HCT116 (cell line): ENCODE results near the gene BACH1. TPM values are rescaled to one million over a fixed set of nuclear protein-coding genes. Genes with fewer than 3 reads are reported as not detected.
A peak's percentile ranks its signal among the peaks of the same experiment; 100 is the strongest.

ENCODE experiments used
- ATAC-seq: fragments of 200-7000 bp; cut with Tn5 transposase; 2 replicates; pipeline ENCODE4 v1.9.1; 2020; ENCODE audit warnings: mild to moderate bottlenecking, moderate library complexity
- BruUV-seq: library from RNA; stranded (reverse); fragments of 400-500 nt; replicated peaks from 2 replicates; lab custom pipeline; 2021; lab: Mats Ljungman, UMichigan
- CTCF ChIA-PET: fragments of 300-600 bp; sonication (Branson Sonifier 250); formaldehyde crosslinking; loops from one replicate; lab custom pipeline; 2021; ENCODE audit warnings: antibody characterized with exemption; lab: Charles Lee
- POLR2A ChIA-PET: fragments of 300-600, 350-600 bp; sonication (Branson Sonifier 250); formaldehyde crosslinking; loops from one replicate; lab custom pipeline; 2021; ENCODE audit warnings: antibody characterized with exemption; lab: Charles Lee
- RAD21 ChIA-PET, 2 experiments: fragments of 300-600 bp; sonication (Branson Sonifier 250); formaldehyde crosslinking; loops; one replicate each; lab custom pipeline; 2023; ENCODE audit warnings: low total read pairs in 2 of 2; ENCODE audit not compliant: uncharacterized antibody in 2 of 2, unreplicated experiment in 2 of 2, low non-redundant PET in 1 of 2; lab: Charles Lee
- DNase-seq: peaks from one replicate; pipeline ENCODE4 v3.0.0-alpha.2; 2010; ENCODE audit warnings: low read depth, low spot score
- H2AFZ ChIP-seq: fragments of 200-600 bp; shearing (Covaris generic), sonication (generic); 2 replicates; pipeline ENCODE4 v1.6.1; 2017; ENCODE audit warnings: low read depth, mixed run types, mixed read lengths, antibody characterized with exemption, low read length; ENCODE audit not compliant: poor library complexity, severe bottlenecking
- H3K27ac ChIP-seq: 2 replicates; pipeline ENCODE4 v1.5.1; 2012; ENCODE audit warnings: low read depth, low read length
- H3K27me3 ChIP-seq: fragments of 200-600 bp; sonication (generic); 2 replicates; pipeline ENCODE4 v1.6.1; 2016; ENCODE audit warnings: mixed run types, low read length, mixed read lengths; ENCODE audit not compliant: insufficient read depth
- H3K36me3 ChIP-seq, 2 experiments: fragments of 200-500 bp in 1 of 2; fragments of 200-600 bp in 1 of 2; sonication (Bioruptor generic) in 1 of 2; sonication (generic) in 1 of 2; 2 replicates each; pipeline versions ENCODE4 v1.5.1 to v1.6.1; 2014 to 2016; ENCODE audit warnings: low read length in 2 of 2, inconsistent platforms in 1 of 2, mixed read lengths in 1 of 2, mixed run types in 1 of 2; ENCODE audit not compliant: insufficient read depth in 2 of 2, control insufficient read depth in 1 of 2
- H3K4me1 ChIP-seq, 2 experiments: fragments of 200-600 bp in 1 of 2; sonication (generic) in 1 of 2; 2 replicates each; pipeline versions ENCODE4 v1.5.1 to v1.6.1; 2012 to 2017; ENCODE audit warnings: low read length in 2 of 2, inconsistent platforms in 1 of 2, mild to moderate bottlenecking in 1 of 2, mixed read lengths in 1 of 2, mixed run types in 1 of 2, moderate library complexity in 1 of 2; ENCODE audit not compliant: insufficient read depth in 2 of 2, control insufficient read depth in 1 of 2
- H3K4me2 ChIP-seq: fragments of 200-600 bp; sonication (generic); 2 replicates; pipeline ENCODE4 v1.6.1; 2017; ENCODE audit warnings: mixed run types, low read length, mixed read lengths
- H3K4me3 ChIP-seq, 2 experiments: fragments of 200-600 bp in 1 of 2; sonication (generic) in 1 of 2; replicated peaks in 1 of 2; 2 replicates each; pipeline ENCODE4 v1.5.1; 2011 to 2016; ENCODE audit warnings: low read length in 2 of 2, control low read depth in 1 of 2, low read depth in 1 of 2, mild to moderate bottlenecking in 1 of 2, mixed read lengths in 1 of 2, mixed run types in 1 of 2
- H3K79me2 ChIP-seq: fragments of 200-600 bp; sonication (generic); 2 replicates; pipeline ENCODE4 v1.6.1; 2017; ENCODE audit warnings: mild to moderate bottlenecking, mixed run types, low read length, moderate library complexity, mixed read lengths; ENCODE audit not compliant: insufficient read depth
- H3K9ac ChIP-seq: fragments of 200-600 bp; sonication (generic); 2 replicates; pipeline ENCODE4 v1.6.1; 2016; ENCODE audit warnings: low read length, mixed read lengths
- H3K9me2 ChIP-seq: fragments of 200-600 bp; sonication (generic), shearing (Covaris generic); 2 replicates; pipeline ENCODE4 v1.6.1; 2017; ENCODE audit warnings: mixed run types, mild to moderate bottlenecking, moderate library complexity; ENCODE audit not compliant: insufficient read depth
- H3K9me3 ChIP-seq, 2 experiments: fragments of 200-500 bp in 1 of 2; fragments of 200-600 bp in 1 of 2; sonication (Bioruptor generic) in 1 of 2; sonication (generic) in 1 of 2; 2 replicates each; pipeline ENCODE4 v1.6.1; 2014 to 2017; ENCODE audit warnings: low read length in 2 of 2, mixed read lengths in 2 of 2, inconsistent platforms in 1 of 2, low read depth in 1 of 2, mild to moderate bottlenecking in 1 of 2, mixed run types in 1 of 2, moderate library complexity in 1 of 2; ENCODE audit not compliant: control insufficient read depth in 1 of 2, insufficient read depth in 1 of 2
- H4K20me1 ChIP-seq: fragments of 200-600 bp; sonication (generic), shearing (Covaris generic); 2 replicates; pipeline ENCODE4 v1.6.1; 2017; ENCODE audit warnings: mixed run types, mild to moderate bottlenecking, moderate library complexity; ENCODE audit not compliant: insufficient read depth
- EGR1 ChIP-seq: IDR thresholded peaks from 2 replicates; pipeline ENCODE4 v1.6.1; 2012; ENCODE audit warnings: low read depth
- EZH2phosphoT487 ChIP-seq: fragments of 200-600 bp; IDR thresholded peaks from 2 replicates; pipeline ENCODE4 v1.6.1; 2018; ENCODE audit warnings: antibody characterized with exemption, borderline replicate concordance
- FOSL1 ChIP-seq: IDR thresholded peaks from 2 replicates; pipeline ENCODE4 v1.6.1; 2012; ENCODE audit warnings: low read depth
- SIN3A ChIP-seq: IDR thresholded peaks from 2 replicates; pipeline ENCODE4 v1.6.1; 2012; ENCODE audit warnings: low read depth
- TCF7L2 ChIP-seq: IDR thresholded peaks from 2 replicates; pipeline ENCODE4 v1.7.0; 2011; ENCODE audit warnings: borderline replicate concordance, inconsistent platforms; ENCODE audit not compliant: insufficient read depth, insufficient read length; ENCODE audit errors: extremely low read depth
- intact Hi-C: fragments of 100-400 bp; cut with micrococcal nuclease; formaldehyde crosslinking; loops from 2 replicates; pipeline ENCODE4 v1.10.0; 2022
- total RNA-seq: library from RNA; stranded (reverse); gene quantifications from one replicate; pipeline ENCODE4 v1.2.1, GENCODE V29; 2021; ENCODE audit not compliant: unreplicated experiment

The BACH1 gene
- total RNA-seq, 1 experiment from 2014 or later: 28.4 TPM

- Histone ChIP-seq H3K4me2 (no peak overlapping the region), H3K36me3 (peaks cover 0 to 4% of the 10 kb centered on the region in 2 experiments; a peak in 3 of 4 replicates), H3K9me3 (no peaks in the 10 kb centered on the region), H2AFZ (no peak overlapping the region), H3K4me3 (no peak overlapping the region), H3K27ac (no peak overlapping the region), H3K79me2 (peaks cover 31% of the 10 kb centered on the region; the same call in 1 of the 2 replicates), H3K9me2 (no peaks in the 10 kb centered on the region), H3K4me1 (peaks cover 0 to 8% of the 10 kb centered on the region in 2 experiments; a peak in 1 of 4 replicates), H4K20me1 (no peaks in the 10 kb centered on the region), H3K9ac (no peak overlapping the region), H3K27me3 (no peaks in the 10 kb centered on the region)
- intact Hi-C loops: no loop called here
- RAD21 ChIA-PET: no interaction called here
- POLR2A ChIA-PET: no interaction called here
- TF ChIP-seq EGR1 (no peak), SIN3A (no peak), FOSL1 (peak; percentile 10; the same call in 1 of the 2 replicates), TCF7L2 (no peak), EZH2phosphoT487 (no peak)
- CTCF ChIA-PET: no interaction called here
- no peak for DNase-seq
- no TSS peak for BruUV-seq
- ATAC-seq: 0 out of 2 replicates have a peak, but pooled peaks have one; percentile 32
Observed at GRCh38 chr21:29332461-29333362, 34.0 kb downstream of the BACH1 start.

GRCh38 chr21:29333406-29333805 lies 34.7 kb downstream of the BACH1 start:
- H3K4me2 ChIP-seq: no peak overlapping the region
- no peaks in the 10 kb centered on the region for H3K27me3 ChIP-seq
- no peaks in the 10 kb centered on the region for H3K9me3 ChIP-seq
- H3K4me1 ChIP-seq: peaks cover 0 to 8% of the 10 kb centered on the region in 2 experiments; a peak in 1 of 4 replicates
- peaks cover 0 to 4% of the 10 kb centered on the region in 2 experiments; a peak in 3 of 4 replicates for H3K36me3 ChIP-seq
- H3K79me2 ChIP-seq: peaks cover 31% of the 10 kb centered on the region; the same call in 1 of the 2 replicates
- no peaks in the 10 kb centered on the region for H3K9me2 ChIP-seq
- no TSS peak for BruUV-seq
- no peak overlapping the region for H3K4me3 ChIP-seq
- TF ChIP-seq TCF7L2: no peak
- ChIA-PET RAD21 (no interaction called here), POLR2A (no interaction called here), CTCF (no interaction called here)
- H4K20me1 ChIP-seq: no peaks in the 10 kb centered on the region
- ATAC-seq: no peak
- H2AFZ ChIP-seq: no peak overlapping the region
- intact Hi-C loops: no loop called here
- no peak overlapping the region for H3K27ac ChIP-seq
- no peak for DNase-seq
- no peak overlapping the region for H3K9ac ChIP-seq
